Raji (cell line): ENCODE data around the gene PPARA.

Source experiments
- POLR2A ChIP-seq: IDR thresholded peaks from 2 replicates; pipeline ENCODE4 v1.6.1; 2011; ENCODE audit warnings: low read depth, low read length, control low read depth; ENCODE audit not compliant: insufficient read depth

Gene PPARA

DNA sequence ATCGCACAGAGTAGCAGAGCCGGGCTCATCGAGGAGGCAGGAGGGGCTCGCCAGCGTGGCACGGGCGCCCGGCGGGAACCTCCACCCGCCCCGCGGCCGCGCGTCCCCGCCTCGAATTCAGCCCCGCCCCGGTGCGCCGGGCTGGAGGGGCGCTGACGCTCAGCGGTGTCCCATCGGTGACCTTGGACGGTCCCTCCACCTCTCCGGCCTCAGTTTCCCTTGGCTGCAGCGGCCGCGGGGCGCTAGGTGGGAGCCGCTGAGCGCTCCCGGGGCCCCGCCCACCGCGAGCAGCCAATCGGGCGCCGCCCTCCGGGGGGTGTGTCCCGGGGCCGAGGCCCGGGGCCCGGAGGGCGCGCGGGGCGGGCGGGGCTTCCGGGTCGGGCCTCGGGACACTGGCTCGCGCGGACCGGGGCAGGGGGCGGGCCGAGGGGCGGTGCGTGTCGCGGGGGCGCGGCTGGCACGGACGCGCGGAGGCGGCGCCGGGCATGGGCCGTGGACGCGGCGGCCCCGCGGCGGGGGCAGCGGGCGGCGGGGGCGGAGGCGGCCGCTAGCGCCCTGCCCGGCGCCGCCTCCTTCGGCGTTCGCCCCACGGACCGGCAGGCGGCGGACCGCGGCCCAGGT, at the start of gene PPARA:
Gene PPARA, plus strand, starts transcription at position 493 of the 621 bp plus-strand sequence. CDS start 47,858 bp downstream, outside the sequence.
- TF ChIP-seq POLR2A = peak; percentile 45

DNA sequence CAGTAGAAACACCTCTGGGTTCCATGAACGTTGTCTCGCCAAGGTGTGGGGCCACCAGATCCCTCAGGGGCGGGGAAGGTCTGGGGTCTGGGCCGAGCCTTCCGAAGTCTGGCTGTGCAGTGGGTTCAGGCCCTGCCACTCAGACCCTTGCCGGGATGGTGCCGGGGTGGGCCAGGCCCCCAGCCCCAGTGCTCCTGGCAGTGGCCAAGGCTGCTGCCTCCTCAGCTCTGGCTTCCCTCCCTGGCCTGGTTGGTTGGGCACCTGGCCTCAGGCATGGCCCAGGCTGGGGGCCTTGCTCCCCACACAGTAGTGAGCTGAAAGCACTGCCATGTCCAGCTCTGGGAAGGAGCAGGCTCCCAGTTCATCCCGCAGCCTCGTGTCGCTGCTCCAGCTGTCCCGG, 48.2 kb upstream of the PPARA start:
- no peak for TF ChIP-seq POLR2A

DNA sequence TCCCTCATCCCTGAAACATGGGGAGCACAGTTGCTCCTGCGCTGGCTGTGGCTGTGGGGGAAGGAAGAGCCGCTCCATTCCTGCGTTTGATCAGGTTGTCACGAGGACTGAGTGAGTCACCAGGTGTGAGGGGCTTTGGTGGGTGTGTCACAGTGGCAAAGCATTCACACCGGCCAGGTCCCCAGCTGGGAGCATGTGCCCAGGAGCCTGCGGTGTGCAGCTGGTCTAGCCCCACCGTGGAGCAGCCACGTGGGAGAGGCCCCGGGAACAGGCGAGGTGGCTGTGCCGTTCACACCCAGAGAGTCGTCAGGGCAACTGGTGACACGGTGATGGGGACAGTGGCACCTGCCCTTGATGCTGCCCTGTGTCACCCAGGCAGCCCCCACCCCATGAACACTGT, 47.6 kb upstream of the PPARA start:
- TF ChIP-seq POLR2A = no peak

DNA sequence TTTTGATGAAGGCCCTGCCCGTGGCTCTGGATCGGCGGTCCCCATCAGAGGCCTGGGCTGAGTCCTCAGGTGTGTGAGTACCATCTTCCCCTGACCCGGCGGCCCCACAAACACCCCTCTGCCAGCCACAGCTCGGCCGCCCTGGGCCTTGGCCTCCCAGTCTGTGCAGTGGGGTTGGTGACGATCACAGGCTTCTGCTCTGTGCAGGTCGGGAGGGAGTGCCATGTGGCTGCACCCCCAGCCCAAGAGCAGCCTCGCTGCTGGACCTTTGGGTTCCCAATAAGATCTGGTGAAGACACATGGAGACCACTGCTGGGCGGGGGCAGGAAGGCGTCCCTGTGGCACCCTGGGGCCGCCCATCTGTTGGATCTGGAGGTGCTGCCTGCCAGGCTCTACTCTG, 47.1 kb upstream of the PPARA start:
- no peak for TF ChIP-seq POLR2A

DNA sequence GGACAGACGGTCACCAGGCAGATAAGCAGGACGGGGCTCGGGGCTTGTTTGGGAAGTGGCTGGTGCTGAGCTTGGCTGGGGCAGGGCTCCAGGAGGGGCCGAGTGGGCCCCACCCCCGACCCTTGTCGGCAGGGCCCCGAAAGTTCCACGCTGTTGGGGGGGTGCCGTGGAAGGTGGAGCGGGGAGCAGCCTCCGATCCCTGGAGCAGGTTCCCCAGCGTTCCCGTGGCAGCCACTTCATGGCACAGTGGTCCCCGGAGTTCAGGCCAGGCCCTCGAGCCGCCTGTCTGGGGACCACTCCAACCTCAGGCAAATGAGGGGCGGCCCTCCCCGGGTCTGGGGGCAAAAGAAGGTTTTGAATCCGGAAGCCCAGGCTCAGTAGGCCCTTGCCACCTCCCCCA, 46.7 kb upstream of the PPARA start:
- no peak for TF ChIP-seq POLR2A

DNA sequence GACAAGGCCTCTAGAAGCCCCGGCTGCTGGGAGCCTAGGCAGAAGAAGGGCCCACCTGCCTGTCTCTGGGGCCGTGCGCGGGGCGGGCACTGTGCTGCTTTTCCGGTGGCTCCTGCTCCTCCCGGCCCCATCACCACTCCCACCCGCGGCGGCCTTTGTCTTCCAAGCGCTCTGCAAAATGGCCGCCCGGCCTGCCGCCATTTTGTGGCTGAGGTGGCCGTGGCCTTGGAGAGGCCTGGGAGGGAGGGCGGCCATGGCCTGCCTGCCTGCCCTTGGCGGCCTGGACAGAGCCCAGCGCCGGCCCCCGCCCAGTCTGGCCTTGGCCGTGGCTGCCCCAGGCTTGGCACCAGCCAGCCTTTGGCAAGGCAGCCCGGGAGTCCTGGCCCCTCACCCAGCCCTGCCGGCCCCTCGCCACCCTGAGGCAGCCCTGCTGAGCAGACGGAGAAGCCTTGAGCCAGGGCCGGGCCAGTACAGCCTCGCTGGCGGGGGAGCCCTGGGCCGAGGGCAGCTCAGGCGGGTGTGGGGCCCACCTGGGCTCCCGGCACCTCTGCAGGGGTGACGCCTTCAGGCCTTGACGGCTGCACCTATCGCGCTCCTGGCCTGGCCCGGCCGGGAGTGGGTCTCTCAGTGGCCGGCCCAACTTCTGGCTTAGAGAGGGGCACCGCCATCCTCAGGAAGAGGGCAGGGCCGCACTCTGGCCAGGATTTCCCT, 46.0 kb upstream of the PPARA start:
- no peak for TF ChIP-seq POLR2A

DNA sequence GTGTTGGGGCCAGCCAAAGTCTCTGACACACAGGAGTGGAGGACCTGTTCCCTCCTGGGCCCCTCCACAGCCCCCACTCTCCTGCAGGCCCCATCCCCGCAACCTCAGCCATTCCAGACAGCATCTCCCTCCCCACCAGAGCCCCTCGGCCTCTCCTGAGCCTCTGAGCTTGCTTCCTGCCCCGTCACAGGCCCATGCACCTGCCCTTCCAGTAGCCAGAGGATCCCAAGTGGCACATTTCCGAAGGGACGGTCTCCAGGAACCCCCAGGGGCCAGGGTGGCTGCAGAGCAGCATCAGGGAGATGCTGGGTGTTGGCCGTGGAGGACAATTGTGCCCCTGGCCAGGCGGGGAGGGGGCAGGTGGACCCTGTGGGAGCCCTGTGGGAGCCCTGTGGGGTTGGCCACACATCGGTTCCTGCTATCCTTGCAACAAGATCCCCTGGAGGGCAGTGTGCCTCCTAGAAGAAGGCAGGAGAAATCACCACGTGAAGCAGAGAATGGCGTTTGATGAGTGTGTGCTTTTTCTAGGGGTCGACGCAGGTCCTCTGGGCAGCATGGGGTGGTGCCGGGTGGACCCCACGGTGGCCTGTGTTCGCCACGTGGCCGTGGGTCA, 45.3 kb upstream of the PPARA start:
- no peak for TF ChIP-seq POLR2A

DNA sequence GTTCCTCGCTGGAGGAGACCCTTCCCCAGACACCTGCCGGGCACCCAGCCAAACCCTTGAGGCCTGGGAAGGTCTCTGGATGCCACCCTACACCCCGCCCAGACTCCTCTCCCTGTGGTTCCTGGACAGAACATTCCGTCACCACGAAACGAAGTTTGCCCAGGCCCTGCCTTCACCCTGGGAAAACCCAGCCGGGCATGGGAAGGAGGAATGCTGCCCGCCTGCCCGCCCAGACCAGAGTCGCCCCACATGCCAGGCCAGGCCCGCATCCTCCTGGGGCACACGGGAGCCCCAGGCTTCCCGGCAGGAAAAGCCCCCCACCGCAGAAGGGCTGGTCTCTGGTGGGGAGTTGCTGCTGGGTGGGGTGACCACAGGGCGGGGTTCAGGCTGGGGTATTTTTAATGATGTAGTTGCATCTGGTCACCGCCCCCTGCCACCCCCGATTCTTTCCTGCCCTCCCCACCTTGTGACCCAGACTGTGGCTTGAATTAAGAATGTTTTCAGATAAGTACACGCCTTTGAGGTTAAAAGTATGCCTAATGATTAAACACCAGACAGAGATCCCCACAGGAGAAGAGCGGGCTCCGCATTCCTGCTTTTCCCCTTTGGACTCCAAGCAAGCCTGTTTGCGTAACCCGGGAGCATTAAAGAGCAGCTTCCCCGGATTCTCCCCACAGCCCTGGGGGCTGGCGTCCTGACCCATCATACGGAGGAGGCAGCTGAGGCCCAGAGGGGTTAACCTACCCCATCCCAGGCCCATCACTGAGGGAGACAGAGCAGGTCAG, 44.6 kb upstream of the PPARA start:
- no peak for TF ChIP-seq POLR2A

DNA sequence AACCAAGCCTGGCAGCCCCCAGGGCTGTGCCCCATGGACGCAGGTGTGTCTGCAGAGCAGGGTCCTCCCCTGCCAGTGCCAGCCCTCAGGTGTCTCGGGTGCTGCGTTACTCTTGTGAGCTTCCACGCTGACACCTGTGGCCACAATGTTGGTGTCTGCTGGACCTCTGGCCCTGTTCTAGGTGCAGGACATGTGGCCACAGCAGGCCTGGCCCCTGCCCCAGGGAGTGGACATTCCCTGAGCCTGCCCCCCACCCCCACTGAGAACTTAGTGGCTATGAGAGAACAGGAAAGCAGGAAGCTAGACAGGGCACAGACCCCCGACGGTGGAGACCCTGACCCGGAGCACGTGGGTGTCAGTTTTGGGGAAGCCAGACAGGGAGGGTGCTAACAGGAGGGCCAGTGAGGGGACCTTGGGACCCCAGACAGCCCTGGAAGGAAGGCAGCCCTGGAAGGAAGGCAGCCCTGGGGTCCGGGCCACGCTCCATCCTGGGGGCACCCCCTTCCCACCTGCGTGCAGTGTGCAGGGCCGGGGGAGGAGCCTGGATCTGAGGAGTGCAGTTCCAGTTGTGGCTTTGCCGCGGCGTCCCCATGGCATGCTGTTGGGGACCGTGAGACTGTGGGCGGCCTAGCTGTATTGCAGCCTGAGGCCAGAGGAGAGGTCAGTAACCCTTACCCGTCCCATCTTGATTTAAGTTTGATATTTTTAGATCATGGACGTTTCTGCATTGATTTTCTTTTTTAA, 43.9 kb upstream of the PPARA start:
- TF ChIP-seq POLR2A = no peak

DNA sequence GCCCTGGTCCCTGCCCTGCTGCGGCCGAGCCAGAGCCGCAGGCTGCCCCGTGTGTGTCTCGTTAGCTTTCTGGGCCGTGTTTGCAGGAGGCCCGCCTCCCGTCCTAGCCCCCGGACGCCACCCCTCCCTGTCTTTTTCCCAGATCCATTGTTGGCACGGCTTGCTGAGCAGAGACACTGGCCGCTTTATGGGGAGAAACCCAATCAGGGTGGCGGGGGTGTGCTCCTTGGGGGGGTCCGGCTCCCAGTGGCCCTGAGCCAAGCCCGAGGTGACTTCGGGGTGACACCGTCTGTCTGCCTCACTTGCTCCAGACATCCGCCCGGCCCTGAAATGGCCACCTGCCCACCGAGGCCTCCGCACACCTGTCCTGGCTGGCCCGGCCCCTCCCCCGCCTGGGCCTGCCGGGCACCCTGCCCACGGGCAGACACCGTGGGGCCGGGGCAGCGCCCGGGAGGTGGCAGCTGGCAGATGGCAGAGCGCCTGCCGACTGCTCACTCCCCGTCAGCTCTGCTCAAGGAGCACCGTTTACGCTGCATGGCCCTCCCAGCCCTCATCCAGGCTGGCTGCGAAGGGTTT, 43.1 kb upstream of the PPARA start:
- no peak for TF ChIP-seq POLR2A

DNA sequence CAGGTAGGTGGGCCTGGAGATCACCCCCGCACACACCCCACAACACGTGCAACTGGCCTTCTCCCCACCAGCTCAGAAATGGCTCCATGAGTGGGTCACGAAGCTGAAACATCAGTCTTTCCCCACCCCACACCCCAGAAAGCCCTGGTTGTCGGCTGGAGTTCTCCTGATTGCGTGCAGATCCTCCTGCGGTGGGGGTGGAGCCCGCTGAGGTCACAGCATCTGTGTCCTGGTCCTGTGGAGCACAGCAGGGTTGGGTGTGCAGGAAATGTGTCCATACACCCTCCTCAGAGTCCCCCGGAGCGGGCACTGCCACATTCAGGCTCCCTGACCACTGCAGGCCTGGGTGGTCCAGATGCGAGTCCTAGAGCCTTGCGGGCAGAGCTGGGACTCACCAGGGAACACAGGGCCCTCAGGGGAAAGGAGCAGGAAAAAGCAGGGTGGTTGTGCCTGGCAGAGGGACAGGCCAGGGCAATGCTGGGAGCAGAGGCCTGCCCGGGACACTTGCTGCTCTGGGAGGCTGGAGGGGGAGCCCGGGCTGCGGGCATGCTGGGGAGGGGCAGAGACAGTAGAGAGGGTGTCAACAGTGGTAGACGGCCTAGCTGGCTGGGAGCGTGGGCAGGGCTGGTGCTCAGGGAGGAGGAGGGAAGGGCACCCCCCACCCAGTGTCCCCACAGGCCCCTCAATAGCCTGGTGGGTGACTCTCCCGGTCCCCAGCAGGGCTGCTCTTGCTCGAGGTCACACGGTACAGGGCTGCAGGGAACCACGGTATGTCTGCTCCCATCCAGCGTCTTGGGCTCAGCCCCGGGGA, 42.4 kb upstream of the PPARA start:
- no peak for TF ChIP-seq POLR2A

DNA sequence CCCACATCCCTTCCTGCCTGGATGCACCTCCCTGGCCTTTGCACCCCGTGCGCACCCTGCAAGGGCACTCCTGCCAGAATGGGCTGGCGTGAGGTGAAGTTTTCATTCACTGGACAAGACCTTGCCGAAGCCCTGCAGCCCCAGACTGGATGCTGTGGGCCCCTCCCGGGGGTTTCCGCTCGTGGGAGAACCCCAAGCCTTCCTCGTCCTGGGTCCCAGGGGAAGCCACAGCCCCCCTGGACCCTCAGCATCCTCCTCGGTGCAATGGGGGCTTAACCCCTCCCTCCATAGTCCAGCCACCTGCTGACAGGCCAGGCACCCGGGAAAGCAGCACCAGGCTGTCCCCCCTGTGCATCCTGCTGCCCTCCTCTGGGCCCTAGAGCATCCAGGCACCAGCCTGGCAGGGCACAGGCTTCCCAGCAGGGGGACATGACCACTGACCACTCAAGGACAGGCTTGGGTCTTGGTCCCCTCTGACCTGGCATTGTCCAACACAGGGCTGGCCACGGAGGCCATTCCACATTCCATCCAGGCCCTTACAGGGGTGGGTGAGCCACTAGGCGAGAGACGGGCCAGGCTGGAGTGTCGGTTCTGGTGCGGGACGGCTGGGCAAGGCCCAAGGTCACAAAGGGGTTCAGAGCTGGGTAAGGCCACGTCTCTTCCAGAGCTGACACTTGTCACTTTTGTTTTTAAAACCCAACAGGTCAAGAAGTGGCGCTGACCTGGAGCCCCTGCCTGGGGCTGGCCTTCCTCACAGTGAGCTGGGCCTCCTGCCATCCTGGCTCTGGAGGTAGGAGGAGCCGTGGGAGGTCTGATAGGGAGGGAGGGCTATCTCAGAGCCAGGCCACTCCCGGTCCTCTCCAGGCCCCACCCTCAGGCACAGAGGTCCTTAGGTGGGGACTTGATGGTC, 41.5 kb upstream of the PPARA start:
- no peak for TF ChIP-seq POLR2A
